GM18868 (cell line): ENCODE data around the gene RXRG.
"Not testable (repeated sequence)": the region's sequence is repeated elsewhere in the genome, so short reads cannot be mapped to it uniquely, and the experiment has no call there.

Experiments
- ATAC-seq: cut with Tn5 transposase; IDR thresholded peaks from one replicate; pipeline ENCODE4 v1.9.1; 2021; ENCODE audit warnings: mild to moderate bottlenecking, moderate library complexity; ENCODE audit not compliant: unreplicated experiment

The RXRG gene

DNA sequence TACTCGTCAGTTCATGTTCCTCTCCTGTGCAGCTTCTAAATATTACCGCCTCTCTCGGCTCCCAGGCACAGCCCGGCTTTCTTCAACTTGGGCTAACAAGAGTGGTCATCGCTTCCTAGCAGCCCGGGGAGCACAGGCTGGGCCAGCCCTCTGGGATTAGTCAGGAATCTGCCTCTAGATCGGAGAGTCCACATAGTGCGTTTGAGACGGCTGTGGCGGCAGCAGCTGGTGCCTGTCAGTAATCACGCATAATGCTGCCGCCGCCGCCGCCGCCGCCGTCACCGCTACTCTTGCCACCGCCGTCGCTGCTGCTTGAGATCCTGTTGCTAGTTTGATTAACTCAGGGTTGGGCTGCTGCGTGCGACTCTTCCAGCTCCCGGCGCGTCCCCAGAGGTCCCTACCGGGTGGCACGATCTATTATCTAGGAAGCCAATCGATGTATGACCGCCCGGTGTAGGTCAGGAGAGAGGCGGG is at the start of gene RXRG:
TSS of gene RXRG (minus strand) at position 230 of the 474 bp plus-strand sequence. CDS start 233 bp downstream, outside the sequence.
- ATAC-seq, result no peak

DNA sequence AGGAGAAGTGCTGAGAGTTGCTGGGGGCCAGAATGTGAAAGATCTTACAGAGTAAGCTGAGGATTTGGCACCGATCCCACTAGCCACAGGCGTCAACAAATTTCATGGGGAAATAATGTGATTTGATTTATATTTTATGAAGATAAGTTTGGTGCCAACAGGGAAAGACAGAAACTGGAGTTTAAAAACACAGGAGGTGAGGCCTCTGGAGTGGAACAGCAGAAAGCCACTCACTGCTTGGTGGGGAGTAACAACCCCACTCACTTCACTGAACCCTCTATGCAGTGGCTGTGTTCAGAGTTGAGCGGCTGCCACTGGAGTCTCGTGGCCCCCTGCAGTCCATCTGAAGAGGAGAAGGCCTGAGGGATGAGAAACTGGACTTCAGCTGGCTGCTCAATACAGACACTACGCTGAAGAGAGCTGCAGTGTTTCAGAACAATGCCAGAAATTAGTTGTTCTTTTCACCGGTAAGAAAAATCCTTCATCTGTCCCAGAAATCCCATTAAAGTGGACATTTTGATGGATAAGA is 48.0 kb upstream of the RXRG start:
- ATAC-seq, result no peak

DNA sequence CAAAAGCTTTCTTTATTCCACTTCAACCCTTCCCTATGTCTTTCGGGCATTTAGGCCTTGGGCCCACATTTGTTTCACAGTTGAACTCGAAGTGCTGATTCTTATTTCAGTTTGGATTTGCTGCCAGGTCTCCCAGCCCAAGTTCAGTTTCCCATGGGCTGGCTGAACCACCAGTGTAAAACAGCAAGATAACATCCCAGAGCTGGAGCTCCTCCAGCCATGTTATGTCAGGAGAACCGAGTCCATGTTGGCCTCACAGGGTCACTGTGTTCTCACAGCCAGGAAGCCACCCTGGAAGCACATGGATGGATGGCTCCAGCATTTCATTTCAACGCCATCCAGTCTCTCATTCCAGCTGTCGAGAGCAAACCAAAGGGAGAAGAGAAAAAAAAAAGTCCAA is 45.2 kb upstream of the RXRG start:
- ATAC-seq, result no peak

DNA sequence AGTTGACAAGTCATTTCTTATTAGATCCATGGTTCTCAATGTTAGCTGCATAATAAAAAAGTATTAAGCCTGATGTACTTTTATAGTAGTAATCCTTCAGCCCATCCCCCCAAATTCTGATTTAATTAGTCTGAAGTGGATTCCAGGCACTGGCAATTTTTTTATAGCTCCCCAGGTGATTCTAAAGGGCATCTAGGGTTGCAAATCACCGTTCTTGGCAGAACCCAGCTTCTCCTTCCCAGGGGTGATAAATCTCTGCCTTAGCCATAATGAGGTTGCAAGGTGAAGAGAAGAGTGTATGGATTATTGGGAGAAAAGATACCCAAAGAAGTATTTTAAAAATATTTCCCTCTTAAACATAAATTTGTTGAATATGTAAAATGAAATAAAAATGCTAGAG is 43.0 kb upstream of the RXRG start:
- no peak for ATAC-seq

DNA sequence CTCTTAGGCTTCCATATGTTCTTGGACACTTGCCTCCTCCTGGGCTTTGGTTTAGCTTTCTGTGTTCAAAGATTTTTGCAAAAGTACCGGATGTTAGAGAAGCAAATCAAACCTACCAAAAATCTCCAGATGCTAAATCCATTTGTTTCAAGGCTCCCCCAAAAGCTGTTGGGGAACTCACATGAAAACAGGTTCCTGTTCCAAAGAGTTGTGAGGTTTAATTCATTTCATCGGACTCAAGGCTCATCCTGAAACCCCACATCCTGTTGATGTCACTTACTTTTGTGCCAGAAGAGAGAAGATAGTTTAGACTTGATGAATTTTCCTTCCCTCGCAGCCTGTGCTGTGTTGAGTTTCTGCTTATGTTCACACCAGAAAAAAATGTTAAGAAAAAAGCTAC is 41.7 kb upstream of the RXRG start:
- ATAC-seq, result no peak

DNA sequence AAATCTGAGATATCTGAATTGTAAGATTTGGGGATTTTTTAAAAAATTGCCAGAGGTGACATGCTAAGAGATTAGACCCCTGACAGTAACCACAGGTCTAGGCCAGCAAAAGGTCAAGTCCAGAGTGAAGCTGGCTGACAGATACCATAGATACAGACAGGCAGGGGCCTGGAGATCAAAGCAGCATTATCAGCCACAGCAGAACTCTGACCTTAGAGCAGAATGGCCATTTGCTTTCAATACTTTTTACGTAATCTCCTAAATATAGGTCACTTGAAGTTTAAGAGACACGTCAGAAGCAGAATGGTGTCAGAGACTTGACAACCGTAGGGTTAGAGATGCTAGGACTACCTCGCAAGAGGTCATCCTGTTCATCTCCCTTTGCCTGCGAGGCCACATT is 40.8 kb upstream of the RXRG start:
- ATAC-seq, result no peak

DNA sequence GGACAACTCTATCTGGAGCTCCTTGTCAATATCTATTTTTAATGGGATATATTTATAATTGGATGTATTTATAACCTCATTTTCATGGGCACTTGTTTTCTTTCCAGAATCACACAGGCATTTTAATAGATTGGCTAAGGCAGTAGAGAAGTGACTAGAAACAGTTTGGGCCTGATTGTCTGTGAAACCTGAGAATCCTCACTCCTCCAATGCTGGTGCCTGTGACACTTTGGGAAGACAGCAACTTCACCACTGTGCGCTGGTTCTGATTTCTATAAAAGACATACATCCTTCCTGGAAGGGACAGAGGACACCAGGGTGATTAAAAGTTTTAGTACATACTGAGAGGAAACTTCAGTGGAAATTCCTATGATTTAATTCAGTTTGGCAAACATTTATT is 39.6 kb upstream of the RXRG start:
- ATAC-seq, result no peak

DNA sequence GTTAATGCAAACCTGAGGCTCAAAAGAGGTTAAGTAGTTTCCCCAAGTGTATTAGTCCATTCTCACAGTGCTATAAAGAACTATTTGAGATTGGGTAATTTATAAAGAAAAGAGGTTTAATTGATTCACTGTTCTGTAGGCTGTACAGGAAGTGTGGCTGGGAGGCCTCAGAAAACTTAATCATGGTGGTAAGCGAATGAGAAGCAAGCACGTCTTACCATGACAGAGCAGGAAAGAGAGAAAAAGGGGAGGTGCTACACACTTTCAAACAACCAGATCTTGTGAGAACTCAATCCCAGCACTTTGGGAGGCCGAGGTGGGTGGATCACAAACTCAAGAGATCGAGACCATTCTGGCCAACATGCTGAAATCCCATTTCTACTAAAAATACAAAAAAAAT is 38.5 kb upstream of the RXRG start:
- no peak for ATAC-seq

DNA sequence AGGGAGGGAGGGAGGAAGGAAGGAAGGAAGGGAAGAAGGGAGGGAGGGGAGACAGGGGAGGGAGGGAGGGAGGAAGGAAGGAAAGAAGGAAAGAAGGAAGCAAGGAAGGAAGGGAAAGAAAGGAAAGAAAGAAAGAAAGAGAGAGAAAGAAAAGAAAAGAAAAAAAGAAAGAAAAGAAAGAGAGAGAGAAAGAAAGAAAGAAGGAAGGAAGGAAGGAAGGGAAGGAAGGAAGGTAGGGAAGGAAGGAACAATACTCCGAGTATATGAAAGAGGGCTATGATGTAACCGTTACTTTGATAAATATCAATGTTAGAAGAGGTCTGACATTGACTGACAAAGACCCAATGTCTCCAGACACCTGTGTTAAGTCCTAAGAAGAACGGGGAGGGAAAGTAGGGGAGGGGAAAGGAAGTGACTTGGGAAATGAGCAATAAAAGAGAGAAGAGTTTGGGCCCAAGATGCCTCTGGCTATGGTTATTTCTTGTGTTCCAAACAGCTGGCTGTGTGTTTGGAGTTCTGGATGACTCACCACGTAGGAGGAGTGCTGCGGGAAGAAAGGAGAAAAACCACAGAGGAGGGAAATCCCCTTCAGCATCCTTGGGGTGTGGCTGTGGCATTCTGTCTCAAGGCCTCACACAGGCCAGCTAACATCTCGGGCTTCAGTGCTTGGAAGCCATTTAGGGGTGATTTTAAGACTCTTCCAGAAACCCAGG is 37.0 kb upstream of the RXRG start:
- no peak for ATAC-seq

DNA sequence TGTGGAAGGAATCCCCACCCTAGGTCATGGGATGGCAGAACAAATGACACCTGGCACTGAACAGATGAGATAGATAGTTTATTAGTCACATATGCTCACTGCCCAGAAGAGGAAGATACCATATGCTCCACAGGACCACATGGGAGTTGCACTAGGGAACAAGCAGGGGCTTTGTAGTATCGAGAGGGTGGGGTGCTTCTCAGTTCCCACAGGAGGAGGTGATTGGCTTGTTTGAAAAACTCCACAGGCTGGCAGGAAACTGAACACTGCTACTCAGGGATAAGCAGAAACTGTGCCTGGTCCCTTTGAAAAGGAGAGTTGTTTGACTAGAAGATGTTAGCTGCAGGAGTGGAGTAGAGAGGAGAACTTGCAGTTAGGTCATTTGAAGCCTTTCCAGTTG is 31.9 kb upstream of the RXRG start:
- no peak for ATAC-seq

DNA sequence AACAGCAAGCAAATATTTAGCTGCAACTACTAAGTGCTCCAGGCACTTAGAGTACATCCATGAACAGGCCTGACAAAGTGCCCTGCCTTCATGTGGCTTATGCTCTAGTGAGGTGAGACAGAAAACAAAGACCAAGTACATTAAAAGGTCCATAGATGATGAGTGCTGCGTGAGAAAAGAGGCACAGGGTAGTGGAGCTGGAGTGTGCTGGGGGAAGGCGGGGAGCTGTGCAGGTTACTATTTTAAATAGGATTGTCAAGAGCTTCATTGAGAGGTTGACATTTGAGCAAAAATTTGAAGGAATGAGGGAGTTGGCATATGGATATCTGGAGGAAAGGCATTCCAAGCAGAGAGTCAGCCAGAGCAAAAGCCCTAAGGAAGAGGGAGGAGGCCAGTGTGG is 29.3 kb upstream of the RXRG start:
- ATAC-seq, result no peak

DNA sequence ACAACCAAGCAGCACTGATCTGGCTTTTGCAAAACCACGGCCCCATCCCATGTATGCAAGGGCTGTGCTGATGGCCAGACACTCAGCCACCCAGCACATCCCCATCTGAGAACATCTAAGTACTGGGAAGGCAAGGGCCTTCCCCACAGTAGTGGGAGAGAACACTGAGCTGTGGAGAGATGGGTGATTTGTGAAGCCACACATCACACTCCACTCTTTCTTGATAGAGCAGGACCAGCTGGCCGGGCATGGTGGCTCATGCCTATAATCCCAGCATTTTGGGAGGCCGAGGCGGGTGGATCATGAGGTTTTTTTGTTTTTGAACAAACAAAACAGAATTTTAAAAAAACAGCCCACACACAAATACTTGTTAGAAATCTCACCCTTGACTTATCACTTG is 28.2 kb upstream of the RXRG start:
- ATAC-seq, result no peak

DNA sequence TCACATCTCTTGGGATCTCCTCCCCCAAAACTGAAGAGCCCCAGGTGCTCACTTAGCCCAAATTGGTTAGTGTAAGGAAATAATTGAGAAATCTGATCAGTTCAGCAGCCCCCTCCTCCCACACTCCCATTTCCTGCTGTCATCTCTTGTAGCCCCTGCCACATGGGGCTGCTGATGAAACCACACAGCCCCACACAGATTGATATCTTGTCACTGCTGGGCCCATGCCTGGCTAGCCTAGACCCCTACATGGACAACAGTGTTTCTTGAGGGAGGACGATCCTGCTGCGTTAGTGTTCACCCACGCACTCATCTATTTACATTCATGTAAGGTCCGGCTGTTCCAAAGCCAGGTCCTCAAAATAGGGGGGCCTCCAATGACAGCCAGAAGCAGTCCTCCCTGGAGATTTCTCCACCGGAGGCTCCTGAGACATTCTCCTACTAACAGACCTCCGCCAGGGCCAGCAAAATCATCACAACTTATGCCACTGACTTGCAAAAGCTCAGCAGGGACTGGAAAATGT is 23.9 kb upstream of the RXRG start:
- ATAC-seq, result no peak

DNA sequence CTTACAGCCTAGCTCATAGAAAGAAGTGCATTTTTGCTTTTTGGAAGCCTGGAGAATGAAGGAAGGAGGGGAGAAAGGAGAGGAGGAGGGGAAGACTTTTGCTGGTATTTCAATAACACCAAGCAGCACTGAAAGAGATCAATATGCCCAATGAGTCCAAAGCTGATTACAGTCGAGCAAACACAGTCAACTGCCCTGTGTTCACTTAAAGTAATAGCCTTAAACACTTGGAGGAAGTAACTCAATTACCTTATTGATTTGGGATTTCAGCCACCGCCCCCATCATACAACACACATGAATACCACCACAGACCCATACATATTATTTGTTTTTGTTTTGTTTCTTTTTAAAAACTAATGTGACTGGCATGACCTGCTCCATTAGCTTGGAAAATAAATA is 23.3 kb upstream of the RXRG start:
- no peak for ATAC-seq

DNA sequence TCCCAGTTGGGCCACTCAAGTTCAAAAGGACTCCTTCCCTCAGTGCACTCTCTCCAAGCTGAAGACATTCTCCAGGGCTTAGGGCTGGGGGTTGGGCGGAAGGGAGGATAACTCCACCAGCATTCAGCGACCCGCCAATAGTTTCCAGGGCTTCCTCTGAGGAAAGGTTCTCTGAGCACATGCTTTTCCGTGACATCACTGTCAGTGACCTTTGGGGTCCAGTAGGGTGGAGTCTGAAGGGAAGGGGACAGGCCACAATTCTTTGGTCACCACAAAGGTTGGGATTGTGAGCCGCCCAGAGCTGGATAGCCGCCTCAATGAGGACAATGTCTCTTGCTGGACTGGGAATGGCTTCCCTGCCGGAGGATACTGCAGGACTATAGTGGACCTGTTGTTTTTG is 22.8 kb upstream of the RXRG start:
- ATAC-seq, result no peak

DNA sequence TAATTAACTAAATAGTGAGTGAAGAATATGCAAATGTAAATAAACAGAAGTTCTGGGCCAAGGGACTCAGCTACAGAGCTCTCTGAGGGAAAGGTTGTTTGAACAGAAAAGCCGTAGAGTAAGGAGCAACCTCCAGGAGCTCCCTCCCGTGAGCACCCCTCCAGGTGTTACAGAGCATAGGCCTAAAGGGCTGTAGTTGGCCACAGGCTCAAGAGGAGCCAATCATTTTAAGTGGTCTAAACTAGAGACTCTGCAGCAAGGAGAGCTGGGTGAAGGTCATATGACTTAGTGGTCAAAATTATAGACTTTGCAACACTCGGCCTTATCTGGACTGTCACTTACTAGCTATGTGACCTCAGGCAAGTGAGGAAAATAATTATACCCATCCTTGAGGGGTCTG is 19.1 kb upstream of the RXRG start:
- ATAC-seq, result no peak

DNA sequence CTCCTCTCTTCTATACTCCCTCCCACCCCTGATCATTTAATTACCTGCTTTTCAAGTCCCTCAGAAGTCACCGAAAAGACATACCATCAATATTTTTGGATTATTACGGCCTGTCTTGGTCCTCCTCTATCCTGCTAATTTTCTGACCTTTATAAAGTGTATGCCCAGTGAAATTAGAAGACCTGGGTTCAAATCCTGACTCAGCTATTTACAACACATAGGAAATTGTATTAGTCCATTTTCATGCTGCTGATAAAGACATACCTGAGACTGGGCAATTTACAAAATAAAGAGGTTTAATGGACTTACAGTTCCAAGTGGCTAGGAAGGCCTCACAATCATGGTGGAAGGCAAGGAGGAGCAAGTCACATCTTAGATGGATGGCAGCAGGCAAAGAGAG is 14.8 kb upstream of the RXRG start:
- ATAC-seq, result not testable (repeated sequence)

DNA sequence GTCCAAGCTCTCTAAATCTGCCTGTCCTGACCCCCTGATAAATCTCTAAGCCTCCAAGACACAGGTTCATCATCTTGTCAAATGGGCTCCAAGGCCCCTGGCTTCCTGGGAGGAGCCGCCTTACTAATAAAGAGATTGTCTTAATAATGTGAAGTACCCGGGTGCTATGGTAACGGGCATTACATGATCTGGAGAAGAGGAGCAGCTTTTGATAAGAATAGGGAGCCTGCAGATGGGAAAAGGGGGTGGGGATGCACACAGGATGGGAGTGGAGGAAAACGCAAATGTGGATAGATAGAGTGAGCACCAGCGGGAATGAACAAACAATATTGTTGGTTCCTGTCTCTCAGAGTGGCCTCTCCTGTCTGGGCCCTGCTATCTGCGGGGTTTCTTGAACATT is 11.9 kb upstream of the RXRG start:
- ATAC-seq, result no peak

DNA sequence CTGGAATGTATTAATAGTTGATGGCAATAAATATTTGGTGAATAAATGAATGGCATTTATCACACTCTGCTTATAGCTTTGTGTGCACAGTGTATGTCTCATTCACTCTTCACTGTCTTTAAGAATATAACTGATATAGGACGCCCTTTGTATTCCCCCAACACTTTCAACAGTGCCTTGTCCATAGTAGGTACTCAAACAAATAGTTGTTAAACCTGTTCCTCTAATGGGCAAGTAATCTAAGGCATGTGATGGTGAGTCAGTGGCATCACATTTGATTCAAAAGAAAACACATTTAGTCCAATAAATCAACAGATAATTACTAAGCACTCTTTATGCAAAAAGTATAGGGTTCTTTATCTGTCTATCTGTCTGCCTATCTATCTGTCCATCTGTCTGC is 11.2 kb upstream of the RXRG start:
- ATAC-seq, result no peak

DNA sequence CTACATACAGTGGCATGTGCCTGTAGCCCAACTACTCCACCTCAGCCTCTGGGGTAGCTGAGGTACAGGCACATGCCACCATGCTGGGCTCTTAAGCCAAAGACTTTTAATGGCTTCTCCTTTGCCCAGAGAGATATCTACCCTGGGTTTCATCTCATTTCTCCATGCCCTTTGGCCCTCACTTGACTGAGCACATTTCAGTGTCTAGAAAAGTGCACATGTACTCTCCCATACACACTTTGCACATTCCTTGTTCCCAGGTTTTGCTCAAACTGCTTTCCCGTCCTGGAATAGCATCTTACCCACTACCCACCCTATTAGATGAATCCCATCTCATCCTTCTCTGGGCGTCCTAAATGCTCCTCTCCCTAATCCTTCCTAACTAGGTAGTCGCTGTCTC is 10.2 kb upstream of the RXRG start:
- no peak for ATAC-seq

DNA sequence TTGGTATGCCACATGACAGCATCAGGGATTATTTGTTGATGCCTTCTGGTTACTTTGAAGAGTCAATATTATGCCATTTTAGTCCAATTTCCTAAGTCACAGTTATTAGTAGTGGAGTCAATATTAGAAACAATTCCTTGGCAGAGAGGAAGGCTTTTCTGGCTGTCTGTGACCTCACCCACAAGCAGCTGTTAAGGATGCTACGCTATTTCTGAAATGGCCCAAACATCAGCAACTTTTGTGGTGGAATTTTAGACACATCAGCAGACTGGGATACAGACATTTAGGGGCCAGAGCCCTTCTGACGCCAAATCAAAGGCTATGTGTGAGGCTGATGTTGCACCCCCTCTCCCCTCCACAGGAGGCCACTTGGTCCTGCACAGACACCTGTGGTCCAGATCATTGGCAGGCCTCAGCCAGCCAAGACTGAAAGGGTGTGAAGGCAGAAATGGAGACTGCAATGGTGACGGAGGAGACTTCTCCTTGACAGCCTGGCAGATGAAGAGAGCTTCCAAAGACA is 9.2 kb upstream of the RXRG start:
- no peak for ATAC-seq

DNA sequence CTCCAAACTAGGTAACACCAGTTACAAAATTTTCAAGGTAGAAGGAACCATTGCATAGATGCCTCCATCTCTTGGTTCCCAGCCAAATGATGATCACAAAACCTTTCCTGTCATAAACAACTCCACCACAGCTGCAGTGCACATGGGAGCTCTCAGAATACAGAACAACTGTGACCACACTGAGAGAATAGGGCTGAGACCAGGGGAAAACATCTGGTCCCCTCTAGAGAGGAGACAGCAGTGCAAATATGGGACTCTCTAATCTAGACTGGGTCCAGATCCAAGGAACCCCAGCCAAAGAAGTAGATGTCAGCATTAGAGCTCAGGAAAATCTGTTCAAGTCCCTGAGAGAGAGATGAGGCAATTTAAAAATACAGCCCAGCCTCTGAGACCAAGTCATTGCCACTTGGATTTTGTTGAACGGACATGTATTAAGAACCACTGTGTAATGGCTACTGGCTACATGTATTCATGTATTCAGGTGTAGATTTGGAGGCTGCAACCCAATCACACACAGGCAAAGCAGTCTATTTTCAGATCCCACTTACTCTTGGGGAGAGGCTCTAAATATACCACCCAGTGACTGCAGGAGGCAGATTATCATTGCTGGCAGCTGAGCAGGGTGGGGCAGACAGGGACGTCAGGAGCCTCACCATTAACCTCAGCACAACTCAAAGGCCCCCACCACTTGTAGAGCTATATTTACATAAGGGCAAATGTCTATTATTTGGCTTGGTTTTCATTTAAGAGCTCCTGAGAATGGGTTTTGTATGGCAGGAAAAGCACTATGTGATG is 7.6 kb upstream of the RXRG start:
- ATAC-seq, result no peak
